ENCODE measurements around the gene BHLHE41. TPM values are rescaled to one million over a fixed set of nuclear protein-coding genes. Genes with fewer than 3 reads are reported as not detected.
A peak's percentile ranks its signal among the peaks of the same experiment; 100 is the strongest.

The BHLHE41 gene
- total RNA-seq, 1 experiment from 2014 or later, result 147 TPM

DNA sequence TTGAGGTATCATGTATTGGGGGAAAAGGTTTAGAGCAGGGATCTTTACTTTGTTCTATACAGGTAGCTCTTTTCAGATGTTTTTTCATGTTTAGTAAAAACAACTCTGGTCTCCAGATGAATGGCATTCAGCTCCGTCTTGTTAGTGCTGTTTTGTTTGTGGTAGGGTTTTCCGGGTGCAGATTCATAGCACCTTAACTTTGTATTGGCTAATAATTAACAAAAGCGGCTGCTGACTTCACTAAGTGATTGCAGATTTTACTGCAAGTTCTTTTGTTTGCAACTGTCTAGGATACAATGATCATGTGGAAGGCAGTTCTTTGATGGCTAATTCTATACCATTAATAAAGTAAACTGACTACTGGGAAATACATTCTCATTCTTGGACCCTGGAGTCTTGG is 32.2 kb upstream of the BHLHE41 start:
- ATAC-seq (no peak), DNase-seq (ENCODE audit: low read depth, low spot score) (no peak)
- ChIA-PET POLR2A (no interaction called here), CTCF (no interaction called here)
- intact Hi-C loops (cut with micrococcal nuclease; ENCODE audit: unreplicated experiment) (no loop called here), in situ Hi-C loops (cut with HindIII; ENCODE audit: low pct_unique_long_range_greater_than_20kb, low sequenced_read_pairs) (no loop called here)
- Histone ChIP-seq H3K36me3 (ENCODE audit: control insufficient read depth, insufficient read depth, low read length) (no peaks in the 10 kb centered on the region), H3K9me3 (ENCODE audit: control insufficient read depth, insufficient read depth, low read depth, low read length) (no peaks in the 10 kb centered on the region), H3K4me3 (ENCODE audit: low read depth in 2 of 2, low read length in 2 of 2) (no peak overlapping the region), H3K27ac (ENCODE audit: low read length) (no peak overlapping the region), H3K27me3 (ENCODE audit: control insufficient read depth, insufficient read depth, low read length) (no peaks in the 10 kb centered on the region), H3K4me1 (ENCODE audit: control insufficient read depth, insufficient read depth, low read length) (peaks cover 18% of the 10 kb centered on the region)
- no TSS peak for BruUV-seq (replicated peaks)
- TF ChIP-seq SIN3A (IDR thresholded peaks at IDR 0.05; ENCODE audit: borderline replicate concordance, insufficient read depth, low read depth, low read length) (no peak), TCF7L2 (IDR thresholded peaks at IDR 0.05; ENCODE audit: low read depth, low read length) (no peak), POLR2AphosphoS5 (IDR thresholded peaks at IDR 0.05; ENCODE audit: low read depth, low read length) (no peak)
- TF ChIP-seq, protein P1, sequence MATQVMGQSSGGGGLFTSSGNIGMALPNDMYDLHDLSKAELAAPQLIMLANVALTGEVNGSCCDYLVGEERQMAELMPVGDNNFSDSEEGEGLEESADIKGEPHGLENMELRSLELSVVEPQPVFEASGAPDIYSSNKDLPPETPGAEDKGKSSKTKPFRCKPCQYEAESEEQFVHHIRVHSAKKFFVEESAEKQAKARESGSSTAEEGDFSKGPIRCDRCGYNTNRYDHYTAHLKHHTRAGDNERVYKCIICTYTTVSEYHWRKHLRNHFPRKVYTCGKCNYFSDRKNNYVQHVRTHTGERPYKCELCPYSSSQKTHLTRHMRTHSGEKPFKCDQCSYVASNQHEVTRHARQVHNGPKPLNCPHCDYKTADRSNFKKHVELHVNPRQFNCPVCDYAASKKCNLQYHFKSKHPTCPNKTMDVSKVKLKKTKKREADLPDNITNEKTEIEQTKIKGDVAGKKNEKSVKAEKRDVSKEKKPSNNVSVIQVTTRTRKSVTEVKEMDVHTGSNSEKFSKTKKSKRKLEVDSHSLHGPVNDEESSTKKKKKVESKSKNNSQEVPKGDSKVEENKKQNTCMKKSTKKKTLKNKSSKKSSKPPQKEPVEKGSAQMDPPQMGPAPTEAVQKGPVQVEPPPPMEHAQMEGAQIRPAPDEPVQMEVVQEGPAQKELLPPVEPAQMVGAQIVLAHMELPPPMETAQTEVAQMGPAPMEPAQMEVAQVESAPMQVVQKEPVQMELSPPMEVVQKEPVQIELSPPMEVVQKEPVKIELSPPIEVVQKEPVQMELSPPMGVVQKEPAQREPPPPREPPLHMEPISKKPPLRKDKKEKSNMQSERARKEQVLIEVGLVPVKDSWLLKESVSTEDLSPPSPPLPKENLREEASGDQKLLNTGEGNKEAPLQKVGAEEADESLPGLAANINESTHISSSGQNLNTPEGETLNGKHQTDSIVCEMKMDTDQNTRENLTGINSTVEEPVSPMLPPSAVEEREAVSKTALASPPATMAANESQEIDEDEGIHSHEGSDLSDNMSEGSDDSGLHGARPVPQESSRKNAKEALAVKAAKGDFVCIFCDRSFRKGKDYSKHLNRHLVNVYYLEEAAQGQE (IDR thresholded peaks at IDR 0.05; ENCODE audit: insufficient read depth in 1 of 2, low read depth in 2 of 2, low read length in 1 of 2), result no peak
- TF ChIP-seq, protein P2, sequence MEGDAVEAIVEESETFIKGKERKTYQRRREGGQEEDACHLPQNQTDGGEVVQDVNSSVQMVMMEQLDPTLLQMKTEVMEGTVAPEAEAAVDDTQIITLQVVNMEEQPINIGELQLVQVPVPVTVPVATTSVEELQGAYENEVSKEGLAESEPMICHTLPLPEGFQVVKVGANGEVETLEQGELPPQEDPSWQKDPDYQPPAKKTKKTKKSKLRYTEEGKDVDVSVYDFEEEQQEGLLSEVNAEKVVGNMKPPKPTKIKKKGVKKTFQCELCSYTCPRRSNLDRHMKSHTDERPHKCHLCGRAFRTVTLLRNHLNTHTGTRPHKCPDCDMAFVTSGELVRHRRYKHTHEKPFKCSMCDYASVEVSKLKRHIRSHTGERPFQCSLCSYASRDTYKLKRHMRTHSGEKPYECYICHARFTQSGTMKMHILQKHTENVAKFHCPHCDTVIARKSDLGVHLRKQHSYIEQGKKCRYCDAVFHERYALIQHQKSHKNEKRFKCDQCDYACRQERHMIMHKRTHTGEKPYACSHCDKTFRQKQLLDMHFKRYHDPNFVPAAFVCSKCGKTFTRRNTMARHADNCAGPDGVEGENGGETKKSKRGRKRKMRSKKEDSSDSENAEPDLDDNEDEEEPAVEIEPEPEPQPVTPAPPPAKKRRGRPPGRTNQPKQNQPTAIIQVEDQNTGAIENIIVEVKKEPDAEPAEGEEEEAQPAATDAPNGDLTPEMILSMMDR (IDR thresholded peaks at IDR 0.05), result no peak

DNA sequence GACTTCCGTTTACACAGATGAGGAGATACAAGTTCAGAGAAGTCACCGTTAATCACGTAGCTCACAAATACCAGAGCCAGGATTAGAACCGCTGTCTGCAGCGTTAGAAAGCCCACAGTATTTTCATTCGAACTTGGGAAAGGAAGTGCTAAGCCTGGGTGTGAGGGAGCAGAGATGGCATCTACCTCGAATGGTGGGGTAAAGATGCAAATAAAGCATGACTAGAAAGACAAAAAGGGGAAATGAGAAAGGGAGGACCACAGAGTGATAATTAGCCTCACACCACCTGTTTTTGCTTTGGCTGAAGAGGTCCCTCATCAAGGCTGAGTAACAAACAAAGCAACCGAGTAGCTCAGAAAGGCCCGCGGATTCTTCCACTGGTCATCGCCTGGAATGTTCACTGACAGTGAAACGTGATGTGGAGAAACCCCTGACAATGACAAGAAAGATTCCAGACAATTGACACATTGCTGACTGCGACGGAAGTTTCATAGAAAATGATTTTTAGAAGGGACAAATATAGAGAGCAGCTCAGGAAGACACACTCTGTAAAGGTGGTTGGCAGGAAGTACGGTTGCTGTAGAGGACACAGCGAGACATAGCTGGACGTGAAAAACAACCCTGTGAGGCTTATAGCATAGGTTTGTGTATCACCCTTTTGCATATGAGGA is 31.5 kb upstream of the BHLHE41 start:
- in situ Hi-C loops (cut with HindIII; ENCODE audit: low pct_unique_long_range_greater_than_20kb, low sequenced_read_pairs), result no loop called here
- TF ChIP-seq POLR2AphosphoS5 (IDR thresholded peaks at IDR 0.05; ENCODE audit: low read depth, low read length) (no peak), TCF7L2 (IDR thresholded peaks at IDR 0.05; ENCODE audit: low read depth, low read length) (no peak), SIN3A (IDR thresholded peaks at IDR 0.05; ENCODE audit: borderline replicate concordance, insufficient read depth, low read depth, low read length) (no peak)
- TF ChIP-seq, protein P2 (IDR thresholded peaks at IDR 0.05), result no peak
- TF ChIP-seq, protein P1 (IDR thresholded peaks at IDR 0.05; ENCODE audit: insufficient read depth in 1 of 2, low read depth in 2 of 2, low read length in 1 of 2), result no peak
- intact Hi-C loops (cut with micrococcal nuclease; ENCODE audit: unreplicated experiment), result no loop called here

More for the DNA sequence above, 31.5 kb upstream of the BHLHE41 start:
- no TSS peak for BruUV-seq (replicated peaks)
- ChIA-PET CTCF (no interaction called here), POLR2A (no interaction called here)
- Histone ChIP-seq H3K36me3 (ENCODE audit: control insufficient read depth, insufficient read depth, low read length) (no peaks in the 10 kb centered on the region), H3K27ac (ENCODE audit: low read length) (peak overlapping the region; percentile 30; the same call in 1 of the 2 replicates), H3K9me3 (ENCODE audit: control insufficient read depth, insufficient read depth, low read depth, low read length) (no peaks in the 10 kb centered on the region), H3K4me3 (ENCODE audit: low read depth in 2 of 2, low read length in 2 of 2) (no peak overlapping the region), H3K4me1 (ENCODE audit: control insufficient read depth, insufficient read depth, low read length) (peaks cover 20% of the 10 kb centered on the region), H3K27me3 (ENCODE audit: control insufficient read depth, insufficient read depth, low read length) (no peaks in the 10 kb centered on the region)
- DNase-seq (ENCODE audit: low read depth, low spot score) (no peak), ATAC-seq (no peak)

All from Panc1 (cell line).